OCI-LY3 (cell line): ENCODE results near the gene NQO1.

Experiments used
- CTCF ChIP-seq: fragments of 200-600, 300-600 bp; sonication (generic); IDR thresholded peaks from 2 replicates; pipeline ENCODE4 v1.5.1; 2014; ENCODE audit warnings: antibody characterized with exemption, low read length, low read depth
- EZH2phosphoT487 ChIP-seq: fragments of 200-600 bp; shearing (Covaris generic); IDR thresholded peaks from 2 replicates; pipeline ENCODE4 v1.6.1; 2018; ENCODE audit warnings: antibody characterized with exemption, mixed run types, low read depth

DNA sequence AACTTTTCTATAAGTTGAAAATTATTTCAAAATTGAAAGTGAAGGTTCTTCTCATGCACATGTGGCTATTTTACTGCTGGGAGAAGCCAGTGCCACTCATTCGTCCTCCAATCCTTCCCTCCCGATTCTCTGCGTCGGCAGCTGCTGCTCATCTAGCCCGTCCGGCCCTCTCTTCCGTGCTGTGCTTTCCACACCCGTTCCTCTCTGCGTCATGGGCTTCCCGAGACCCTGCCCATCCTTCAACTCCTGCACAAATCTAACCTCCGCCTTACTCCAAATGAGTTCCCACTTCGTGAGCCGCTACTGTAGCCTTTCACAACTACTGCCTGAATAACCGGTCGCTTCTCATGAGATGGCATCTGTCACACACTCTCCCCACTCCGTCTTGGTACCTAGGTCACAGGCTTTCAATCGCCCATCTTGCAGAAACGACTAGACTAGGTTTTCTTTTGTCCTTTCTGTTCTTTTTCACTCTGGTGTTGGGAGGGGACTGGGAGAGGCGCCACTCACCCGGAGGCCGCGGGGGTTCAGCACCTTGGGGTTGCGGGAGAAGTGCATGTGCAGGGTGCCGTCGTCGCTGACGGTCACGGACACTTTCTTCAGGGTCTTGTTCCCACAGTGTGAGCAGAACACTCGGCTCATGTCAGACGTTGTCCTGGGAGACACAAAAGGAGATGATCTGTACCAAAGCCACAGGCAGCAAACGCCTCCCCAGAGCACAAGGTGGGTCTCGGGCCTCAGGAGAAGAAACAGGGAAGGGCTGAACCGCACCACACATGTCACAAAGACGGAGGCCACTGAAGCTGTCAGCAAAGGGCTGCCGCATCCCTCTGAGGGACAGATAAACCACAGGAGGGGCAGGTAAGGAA, 18.2 kb upstream of the NQO1 start:
- TF ChIP-seq CTCF = no peak
- no peak for TF ChIP-seq EZH2phosphoT487
